Measurements from ENCODE around the gene SLC38A10. TPM values are rescaled to one million over a fixed set of nuclear protein-coding genes. Genes with fewer than 3 reads are reported as not detected.

The SLC38A10 gene
- total RNA-seq, 4 donors from 2014 or later: 24.5 to 56.5 (median 28.8) TPM

GRCh38 chr17:81204578-81204977 is 90.5 kb downstream of the SLC38A10 start:
- Histone ChIP-seq H3K4me1 (no peaks in the 10 kb centered on the region), H3K4me3 (no peak overlapping the region), H3K27ac (no peak overlapping the region), H3K36me3 (no peaks in the 10 kb centered on the region), H3K27me3 (no peaks in the 10 kb centered on the region), H3K9me3 (no peaks in the 10 kb centered on the region)
- intact Hi-C loops (cut with DNase I; ENCODE audit: low total_unique reads): no loop called here
- DNase-seq (no peak), ATAC-seq (no peak)
- in situ Hi-C loops (cut with MboI; ENCODE audit: low sequenced_read_pairs in 4 of 4): no loop called here
- TF ChIP-seq POLR2A (IDR thresholded peaks at IDR 0.05): no peak
- TF ChIP-seq, protein P1, sequence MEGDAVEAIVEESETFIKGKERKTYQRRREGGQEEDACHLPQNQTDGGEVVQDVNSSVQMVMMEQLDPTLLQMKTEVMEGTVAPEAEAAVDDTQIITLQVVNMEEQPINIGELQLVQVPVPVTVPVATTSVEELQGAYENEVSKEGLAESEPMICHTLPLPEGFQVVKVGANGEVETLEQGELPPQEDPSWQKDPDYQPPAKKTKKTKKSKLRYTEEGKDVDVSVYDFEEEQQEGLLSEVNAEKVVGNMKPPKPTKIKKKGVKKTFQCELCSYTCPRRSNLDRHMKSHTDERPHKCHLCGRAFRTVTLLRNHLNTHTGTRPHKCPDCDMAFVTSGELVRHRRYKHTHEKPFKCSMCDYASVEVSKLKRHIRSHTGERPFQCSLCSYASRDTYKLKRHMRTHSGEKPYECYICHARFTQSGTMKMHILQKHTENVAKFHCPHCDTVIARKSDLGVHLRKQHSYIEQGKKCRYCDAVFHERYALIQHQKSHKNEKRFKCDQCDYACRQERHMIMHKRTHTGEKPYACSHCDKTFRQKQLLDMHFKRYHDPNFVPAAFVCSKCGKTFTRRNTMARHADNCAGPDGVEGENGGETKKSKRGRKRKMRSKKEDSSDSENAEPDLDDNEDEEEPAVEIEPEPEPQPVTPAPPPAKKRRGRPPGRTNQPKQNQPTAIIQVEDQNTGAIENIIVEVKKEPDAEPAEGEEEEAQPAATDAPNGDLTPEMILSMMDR (IDR thresholded peaks at IDR 0.05 in 4 of 5, conservative IDR thresholded peaks at IDR 0.05 in 1 of 5): no peak

GRCh38 chr17:81203136-81203535 is 92.0 kb downstream of the SLC38A10 start:
- Histone ChIP-seq H3K27me3 (no peaks in the 10 kb centered on the region), H3K36me3 (no peaks in the 10 kb centered on the region), H3K27ac (no peak overlapping the region), H3K9me3 (no peaks in the 10 kb centered on the region), H3K4me1 (no peaks in the 10 kb centered on the region), H3K4me3 (no peak overlapping the region)
- in situ Hi-C loops (cut with MboI; ENCODE audit: low sequenced_read_pairs in 4 of 4): no loop called here
- DNase-seq: no peak
- intact Hi-C loops (cut with DNase I; ENCODE audit: low total_unique reads): no loop called here
- no peak for ATAC-seq
- TF ChIP-seq, protein P1 (IDR thresholded peaks at IDR 0.05 in 4 of 5, conservative IDR thresholded peaks at IDR 0.05 in 1 of 5): no peak
- no peak for TF ChIP-seq POLR2A (IDR thresholded peaks at IDR 0.05)

GRCh38 chr17:81202318-81202717 is 92.8 kb downstream of the SLC38A10 start:
- H3K36me3 ChIP-seq: no peaks in the 10 kb centered on the region

GRCh38 chr17:81200695-81201580 is 94.2 kb downstream of the SLC38A10 start:
- TF ChIP-seq, protein P1 (IDR thresholded peaks at IDR 0.05 in 4 of 5, conservative IDR thresholded peaks at IDR 0.05 in 1 of 5): peak in 4 of 5 experiments; percentile 28 to 43 (median 38)
- TF ChIP-seq POLR2A (IDR thresholded peaks at IDR 0.05): no peak
- no peaks in the 10 kb centered on the region for H3K27me3 ChIP-seq
- DNase-seq (no peak), ATAC-seq (peak in 1 of 2 donors; percentile 40)
- no peak overlapping the region for H3K27ac ChIP-seq
- in situ Hi-C loops (cut with MboI; ENCODE audit: low sequenced_read_pairs in 4 of 4): no loop called here
- no peaks in the 10 kb centered on the region for H3K4me1 ChIP-seq
- H3K9me3 ChIP-seq: no peaks in the 10 kb centered on the region
- intact Hi-C loops (cut with DNase I; ENCODE audit: low total_unique reads): no loop called here
- H3K4me3 ChIP-seq: no peak overlapping the region
- no peaks in the 10 kb centered on the region for H3K36me3 ChIP-seq

More at GRCh38 chr17:81202318-81202717, 92.8 kb downstream of the SLC38A10 start:
- Histone ChIP-seq H3K9me3 (no peaks in the 10 kb centered on the region), H3K4me1 (no peaks in the 10 kb centered on the region), H3K27me3 (no peaks in the 10 kb centered on the region), H3K4me3 (no peak overlapping the region), H3K27ac (no peak overlapping the region)
- no peak for ATAC-seq
- TF ChIP-seq, protein P1 (IDR thresholded peaks at IDR 0.05 in 4 of 5, conservative IDR thresholded peaks at IDR 0.05 in 1 of 5): no peak
- no peak for TF ChIP-seq POLR2A (IDR thresholded peaks at IDR 0.05)
- in situ Hi-C loops (cut with MboI; ENCODE audit: low sequenced_read_pairs in 4 of 4): no loop called here
- DNase-seq: no peak
- intact Hi-C loops (cut with DNase I; ENCODE audit: low total_unique reads): no loop called here
